EH (cell line): Measurements from ENCODE around the gene PNPLA1.
A peak's percentile ranks its signal among the peaks of the same experiment; 100 is the strongest.

Source experiments
- DNase-seq: peaks from one replicate; pipeline ENCODE4 v3.0.0-alpha.2; 2015; ENCODE audit warnings: low read depth

The PNPLA1 gene

GRCh38 chr6:36315921-36316320, 46.1 kb downstream of the PNPLA1 start:
- DNase-seq, result no peak

DNA sequence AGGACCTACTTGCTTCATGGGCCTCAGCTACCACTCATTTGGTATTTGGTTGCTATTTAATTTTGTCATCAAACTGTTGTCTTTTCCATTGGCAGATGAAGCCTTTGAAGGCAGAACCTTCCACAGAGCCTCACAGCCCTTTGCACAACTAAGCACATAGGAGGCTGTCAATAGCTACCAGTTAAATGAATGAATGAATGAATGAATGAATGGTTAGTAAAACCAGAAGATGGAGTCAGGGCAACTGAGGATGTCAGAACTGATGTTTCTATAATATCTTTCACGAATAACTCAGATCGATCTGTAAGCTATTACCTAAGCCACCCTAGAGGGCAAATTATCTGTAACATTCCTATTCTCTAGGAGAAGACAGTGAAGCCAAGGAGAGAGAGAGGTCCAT, 47.8 kb downstream of the PNPLA1 start:
- no peak for DNase-seq

- DNase-seq, result no peak
Measured at GRCh38 chr6:36318690-36319435, 49.0 kb downstream of the PNPLA1 start.

- no peak for DNase-seq
Measured at GRCh38 chr6:36319436-36319762, 49.5 kb downstream of the PNPLA1 start.

DNA sequence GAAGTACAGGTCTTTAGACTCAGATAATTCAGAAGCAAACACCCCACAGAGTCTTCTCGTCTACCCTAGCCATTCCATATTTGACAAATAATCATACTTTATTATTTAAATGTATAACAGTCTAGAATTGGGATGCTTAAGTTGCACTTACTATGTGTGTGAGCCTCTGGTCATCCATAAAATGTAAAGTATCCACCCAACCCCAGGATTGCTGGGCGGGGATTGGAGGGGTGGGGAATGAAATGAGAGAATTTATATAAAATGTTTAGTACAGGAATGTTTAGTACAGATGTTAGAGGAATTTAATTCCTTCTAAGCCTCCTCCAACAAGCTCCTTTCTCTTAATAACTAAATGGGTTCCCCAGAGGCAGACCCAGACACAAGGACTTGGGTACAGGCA, 50.0 kb downstream of the PNPLA1 start:
- DNase-seq, result no peak

DNA sequence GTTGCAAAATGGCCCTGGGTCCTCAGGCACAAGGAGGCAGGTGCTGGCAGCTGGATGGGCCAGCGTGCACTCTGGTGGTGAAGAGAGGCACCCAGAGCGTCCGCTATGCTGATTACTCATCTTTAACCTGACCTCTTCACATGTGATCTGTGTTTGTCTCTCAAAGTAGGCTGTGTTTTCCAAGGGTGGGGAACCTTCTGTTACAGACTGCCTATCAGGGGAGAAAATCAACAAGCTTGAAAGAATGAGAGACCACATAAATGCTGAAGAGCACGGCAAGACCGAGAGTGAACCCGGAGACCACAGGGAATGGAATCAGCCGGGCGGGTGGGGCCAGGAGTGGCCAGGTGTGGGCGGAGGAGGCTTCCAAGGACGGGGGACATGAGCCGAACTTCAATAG, 50.6 kb downstream of the PNPLA1 start:
- DNase-seq, result no peak

- no peak for DNase-seq
Measured at GRCh38 chr6:36322591-36322990, 52.7 kb downstream of the PNPLA1 start.

- peak; percentile 38 for DNase-seq
Measured at GRCh38 chr6:36323062-36323461, 53.2 kb downstream of the PNPLA1 start.

DNA sequence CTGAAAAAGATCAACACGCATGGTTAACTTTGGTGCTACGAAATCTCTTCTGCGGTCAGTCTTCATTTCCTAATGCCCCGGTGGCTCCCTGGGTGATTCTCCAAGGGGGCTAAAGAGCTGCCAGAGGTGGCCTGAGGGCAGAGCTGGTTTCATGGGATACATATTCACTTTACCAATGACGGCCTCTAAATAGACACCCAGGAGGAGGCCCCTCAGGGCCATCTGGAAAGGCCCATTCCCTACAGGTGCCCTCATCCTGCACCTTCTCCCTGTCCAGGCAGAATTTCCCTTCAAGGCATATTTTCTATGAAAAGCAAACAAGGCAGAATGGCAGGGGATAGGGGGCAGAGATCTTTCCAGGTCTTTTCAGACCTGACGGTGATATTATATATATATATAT, 54.3 kb downstream of the PNPLA1 start:
- no peak for DNase-seq

DNA sequence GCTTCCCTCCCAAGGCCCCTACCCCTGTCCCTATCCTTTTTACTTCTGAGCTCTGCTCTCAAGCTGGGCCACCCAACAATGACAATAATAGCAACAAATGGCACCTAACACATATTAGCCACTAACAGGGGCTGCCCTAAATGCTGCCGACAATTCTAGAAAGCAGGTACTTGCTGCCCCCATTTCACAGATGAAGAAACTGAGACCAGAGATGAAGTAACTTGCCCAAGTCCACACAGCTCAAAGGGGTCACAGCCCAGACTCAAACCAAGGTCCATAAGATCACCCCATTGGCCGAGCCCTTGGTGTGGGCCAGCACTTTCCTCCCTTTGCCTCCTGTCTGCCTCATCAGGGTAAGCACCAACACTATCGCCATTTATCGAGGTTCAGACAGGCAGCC, 54.9 kb downstream of the PNPLA1 start:
- DNase-seq, result no peak

GRCh38 chr6:36326356-36326995, 56.6 kb downstream of the PNPLA1 start:
- peak; percentile 30 for DNase-seq

DNA sequence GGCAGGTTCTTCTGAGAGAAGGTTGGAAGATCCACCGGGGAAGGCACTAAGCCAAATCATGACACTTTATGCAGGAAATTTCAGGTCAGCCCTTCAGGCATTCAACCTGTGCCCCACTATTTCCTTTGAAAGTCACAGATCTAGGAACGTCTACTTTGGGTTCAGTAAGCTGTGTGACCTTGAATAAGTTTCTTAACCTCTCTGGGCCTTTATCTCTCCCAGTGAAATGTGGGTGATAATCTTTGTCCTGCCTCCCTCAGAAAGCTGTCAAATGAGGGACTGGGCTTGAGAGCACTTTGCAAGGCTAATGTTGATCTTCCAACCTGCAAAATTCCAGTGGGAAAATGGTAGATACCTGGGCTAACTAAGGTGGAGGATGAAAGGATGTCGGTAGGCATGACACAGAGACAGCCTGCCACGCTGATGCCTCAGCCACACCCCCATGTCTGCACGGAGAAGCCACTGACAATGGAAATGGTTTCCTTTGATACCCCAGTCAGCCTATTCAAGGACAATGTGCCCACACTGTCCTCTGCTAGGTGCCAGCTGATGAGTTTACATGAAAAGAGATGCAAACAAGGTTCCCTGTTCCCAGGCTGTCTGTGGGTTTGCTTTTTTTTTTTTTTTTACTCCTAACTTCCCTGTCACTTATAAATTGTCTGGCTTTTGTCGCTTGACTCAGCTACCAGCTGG, 57.5 kb downstream of the PNPLA1 start:
- DNase-seq, result no peak

DNA sequence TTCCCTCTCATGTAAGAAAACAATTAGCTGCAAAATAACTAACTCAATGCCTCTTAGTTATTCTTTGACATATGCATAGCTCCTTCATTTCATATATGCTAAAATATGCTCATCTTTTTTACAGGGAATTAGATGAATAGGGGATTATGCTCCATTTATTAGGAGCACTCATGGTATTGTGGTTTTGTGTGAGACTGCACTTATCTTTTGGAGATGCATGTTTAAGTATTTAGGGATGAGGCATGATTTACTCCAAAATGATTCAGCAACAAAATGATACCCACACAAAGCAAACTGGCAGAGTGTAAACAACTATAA, 58.0 kb downstream of the PNPLA1 start:
- no peak for DNase-seq

DNA sequence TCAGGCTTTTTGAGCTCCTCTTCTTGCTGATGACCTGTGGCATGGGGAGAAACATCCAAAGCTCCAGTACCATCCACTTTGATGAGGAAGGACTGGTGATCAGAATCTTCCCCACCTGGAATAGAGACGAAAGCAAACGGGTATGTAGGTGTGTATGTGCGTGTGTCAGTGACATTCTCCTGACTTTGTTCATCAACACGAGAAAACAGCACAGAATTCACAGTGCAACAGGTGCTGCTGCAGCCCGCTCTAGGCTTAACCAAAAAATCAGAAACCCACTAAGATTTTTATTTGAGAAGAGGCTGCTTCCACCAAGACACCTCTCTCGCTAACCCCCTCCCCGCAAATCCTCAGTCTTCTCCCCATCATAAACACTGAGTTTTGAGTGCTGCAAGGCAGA, 58.7 kb downstream of the PNPLA1 start:
- DNase-seq, result no peak

GRCh38 chr6:36329798-36330291, 60.0 kb downstream of the PNPLA1 start:
- no peak for DNase-seq

GRCh38 chr6:36330366-36330765, 60.5 kb downstream of the PNPLA1 start:
- no peak for DNase-seq

GRCh38 chr6:36331381-36331780, 61.5 kb downstream of the PNPLA1 start:
- no peak for DNase-seq

DNA sequence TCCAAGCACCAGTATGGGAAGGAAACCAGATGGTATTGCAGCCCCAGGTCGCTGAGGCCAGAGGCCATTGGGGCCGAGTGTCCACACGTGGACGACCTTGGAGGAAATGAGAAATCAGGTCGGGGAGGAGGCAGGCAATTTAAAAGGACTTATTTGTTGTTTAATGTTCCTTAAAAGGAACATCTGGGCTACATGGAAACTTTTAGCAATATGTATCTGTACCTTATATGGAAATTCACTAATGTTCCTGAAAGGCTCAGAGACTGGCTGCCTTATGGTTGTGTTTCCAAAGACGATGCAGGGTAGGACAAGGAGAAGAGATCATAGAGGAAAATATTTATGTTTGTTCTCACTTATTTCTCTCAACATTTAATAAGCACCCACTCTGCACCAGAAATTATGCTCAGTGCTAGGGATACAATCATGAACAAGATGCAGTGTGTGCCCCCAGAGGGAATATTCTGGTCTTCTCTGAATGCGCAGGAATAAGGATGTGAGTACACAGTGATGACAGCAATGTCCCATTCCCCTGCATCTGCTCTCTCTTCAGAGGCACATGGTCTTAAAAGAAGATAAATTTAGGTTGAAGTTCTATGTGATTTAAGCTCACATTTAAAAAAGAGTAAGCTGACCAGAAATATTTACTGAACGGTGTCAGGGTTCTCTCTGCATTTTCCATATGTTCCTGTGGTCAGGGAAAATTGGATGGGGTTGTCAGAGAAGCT, 63.5 kb downstream of the PNPLA1 start:
- no peak for DNase-seq

DNA sequence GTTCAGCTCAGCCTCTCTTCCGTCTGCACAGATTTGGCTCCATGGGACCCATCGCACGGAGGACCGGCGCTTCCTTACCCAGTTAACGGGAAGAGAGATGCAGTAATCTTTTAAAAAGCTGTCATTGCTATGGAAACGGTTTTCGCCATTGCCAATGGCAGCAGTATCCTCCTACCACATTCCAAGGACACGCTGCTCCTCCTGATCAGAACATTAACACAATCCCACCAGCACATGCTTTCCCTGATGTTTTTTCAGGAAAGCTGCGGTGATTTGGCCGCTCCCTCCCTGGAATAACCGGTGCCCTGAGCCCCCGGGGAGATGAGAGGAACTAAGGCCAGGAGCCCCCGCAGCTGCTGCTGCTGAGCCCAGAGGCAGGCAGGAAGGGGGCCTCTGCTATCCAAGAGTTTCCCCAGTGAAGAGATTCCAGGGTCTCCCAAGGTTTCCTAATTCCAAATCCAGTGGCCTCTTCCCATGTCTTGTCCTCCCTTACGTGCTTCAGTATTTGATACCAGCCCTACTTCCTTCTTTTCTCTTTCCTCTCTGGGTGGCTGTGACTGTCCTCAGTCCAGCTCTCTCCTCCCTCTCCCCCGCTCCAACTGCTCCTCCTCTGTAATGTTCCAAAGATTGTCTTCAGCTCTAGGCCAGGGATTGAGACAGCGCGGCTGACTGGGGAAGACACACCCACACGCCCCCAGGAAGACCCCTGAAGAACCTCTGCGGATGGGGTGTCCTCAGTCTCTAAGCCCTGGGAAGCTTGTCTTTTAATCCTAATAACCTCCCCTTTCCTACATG, 64.3 kb downstream of the PNPLA1 start:
- DNase-seq, result peak; percentile 43

DNA sequence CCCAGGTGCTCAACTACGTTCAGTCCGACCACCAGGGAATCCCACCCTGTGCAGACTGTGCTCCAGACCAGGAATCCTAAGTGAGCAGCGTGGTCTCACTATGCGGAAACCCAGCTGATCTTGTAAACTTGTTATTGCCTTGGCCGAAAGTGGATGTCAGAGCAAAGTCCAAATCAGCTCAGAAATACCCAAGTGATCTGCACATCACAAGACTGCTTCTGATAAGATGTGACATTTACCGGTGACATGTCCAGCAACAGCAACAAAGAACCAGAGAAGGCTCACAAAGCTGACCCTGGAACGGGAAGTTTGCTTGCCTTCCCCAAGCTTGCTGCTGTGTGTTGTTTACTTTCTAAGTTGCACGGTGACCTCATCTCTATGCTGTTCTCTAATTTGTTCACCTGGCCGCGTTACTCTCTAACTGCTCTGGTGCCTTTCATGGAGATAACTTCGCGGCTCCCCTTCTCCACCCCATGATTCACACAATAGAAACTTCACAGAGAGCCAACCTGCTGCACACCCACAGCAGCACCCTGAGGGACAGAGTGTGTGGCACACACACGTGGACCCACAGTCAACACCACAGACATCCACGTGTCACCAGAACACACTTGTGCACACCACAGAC, 65.1 kb downstream of the PNPLA1 start:
- no peak for DNase-seq

DNA sequence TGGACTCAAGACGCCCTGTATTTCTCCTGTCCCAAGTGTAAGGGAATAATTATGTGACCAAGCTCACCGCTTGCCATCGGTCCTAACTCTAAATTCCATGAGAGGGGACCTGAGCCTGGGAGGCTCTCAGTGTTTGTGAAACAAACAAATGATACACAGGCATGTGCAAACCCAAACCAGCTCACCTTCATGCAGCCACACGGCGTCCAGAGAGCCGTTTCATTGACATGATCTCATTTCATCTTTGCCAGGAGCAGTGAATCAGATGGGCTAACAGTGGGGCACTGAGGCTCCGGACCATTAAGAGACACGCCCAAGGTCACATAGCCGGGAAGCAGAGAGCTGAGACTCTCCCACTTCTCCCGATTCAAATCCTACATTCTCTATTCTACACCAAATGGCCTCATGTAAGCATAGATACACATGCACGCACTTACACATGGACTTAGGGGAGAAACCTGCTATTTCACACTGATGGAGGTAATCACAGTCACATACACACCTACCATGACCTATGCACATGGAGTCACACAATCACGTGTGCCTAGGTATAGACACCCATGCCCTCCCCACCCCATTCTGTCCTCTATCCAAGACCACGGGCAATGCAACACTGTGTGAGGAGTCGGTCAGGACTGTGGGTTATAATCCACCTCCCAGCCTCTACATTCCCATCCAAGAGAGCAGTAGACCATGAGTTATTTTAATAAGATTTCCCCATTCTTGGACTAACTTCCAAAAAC, 65.8 kb downstream of the PNPLA1 start:
- no peak for DNase-seq
